ENCODE data around the gene MAP6. TPM values are rescaled to one million over a fixed set of nuclear protein-coding genes. Genes with fewer than 3 reads are reported as not detected.

The MAP6 gene
- 2.4 and 2.8 TPM in 2 replicates for total RNA-seq

GRCh38 chr11:75668451-75669297 lies at the start of gene MAP6:
Gene MAP6 (minus strand): TSS chr11:75669038. CDS start chr11:75668369, 669 bp downstream.

GRCh38 chr11:75717608-75718418 lies 49.0 kb upstream of the MAP6 start, which contains the start of gene MOGAT2:
Gene MOGAT2 (plus strand): TSS chr11:75717838. CDS start chr11:75717889, 51 bp downstream.

GRCh38 chr11:75562048-75562835 lies 106.6 kb downstream of the MAP6 start, which contains the start of gene SERPINH1:
Gene SERPINH1 (plus strand): TSS chr11:75562253. CDS start chr11:75566350, 4,097 bp downstream.

Other genes with a start within 250 kb of the MAP6 start
- 3.6 and 4.6 TPM in 2 replicates for gene KLHL35, start 235.8 kb downstream of the MAP6 start, total RNA-seq
- gene GDPD5, start 143.1 kb downstream of the MAP6 start, total RNA-seq, result 4.1 and 9.4 TPM in 2 replicates
- 1,766 and 2,892 TPM in 2 replicates for gene SERPINH1, start 106.8 kb downstream of the MAP6 start, total RNA-seq
- not detected in 2 replicates for gene MOGAT2, start 48.8 kb upstream of the MAP6 start, total RNA-seq
- 2.3 and 10.3 TPM in 2 replicates for gene DGAT2, start 99.7 kb upstream of the MAP6 start, total RNA-seq
- gene UVRAG, start 146.2 kb upstream of the MAP6 start, total RNA-seq, result 22.4 and 23.3 TPM in 2 replicates